GM12875 (cell line): ENCODE results near the gene RAB11FIP2.

ENCODE experiments used
- H3K4me3 ChIP-seq: one replicate; pipeline ENCODE4 v1.5.1; 2011; ENCODE audit warnings: low read depth, low read length, control low read depth
- TF ChIP-seq, protein P1 (sequence below): IDR thresholded peaks from 2 replicates; pipeline ENCODE4 v1.5.1; 2011; ENCODE audit warnings: low read depth, mild to moderate bottlenecking, control low read depth, inconsistent platforms, low read length, moderate library complexity, borderline replicate concordance; ENCODE audit not compliant: insufficient read depth

Gene RAB11FIP2

DNA sequence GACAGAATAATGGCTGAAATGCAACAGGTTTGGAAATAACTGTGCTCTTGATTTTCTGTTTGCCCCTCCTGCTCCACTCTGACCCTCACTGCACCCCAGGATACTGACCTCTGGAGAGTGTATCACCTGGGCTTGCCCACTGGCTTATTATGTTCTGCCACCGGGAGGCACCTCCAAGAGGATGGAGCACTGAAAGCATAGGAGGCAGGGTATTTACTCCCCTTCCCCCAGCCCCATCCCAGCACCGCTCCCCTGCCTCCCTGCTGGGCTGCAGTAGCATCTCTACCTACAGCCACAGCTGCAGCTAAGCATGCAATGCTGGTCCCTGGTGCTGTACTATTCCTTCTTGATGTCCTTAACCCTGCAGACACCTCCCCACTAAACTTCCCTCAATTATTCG, 26.4 kb downstream of the RAB11FIP2 start:
- TF ChIP-seq, protein P1, sequence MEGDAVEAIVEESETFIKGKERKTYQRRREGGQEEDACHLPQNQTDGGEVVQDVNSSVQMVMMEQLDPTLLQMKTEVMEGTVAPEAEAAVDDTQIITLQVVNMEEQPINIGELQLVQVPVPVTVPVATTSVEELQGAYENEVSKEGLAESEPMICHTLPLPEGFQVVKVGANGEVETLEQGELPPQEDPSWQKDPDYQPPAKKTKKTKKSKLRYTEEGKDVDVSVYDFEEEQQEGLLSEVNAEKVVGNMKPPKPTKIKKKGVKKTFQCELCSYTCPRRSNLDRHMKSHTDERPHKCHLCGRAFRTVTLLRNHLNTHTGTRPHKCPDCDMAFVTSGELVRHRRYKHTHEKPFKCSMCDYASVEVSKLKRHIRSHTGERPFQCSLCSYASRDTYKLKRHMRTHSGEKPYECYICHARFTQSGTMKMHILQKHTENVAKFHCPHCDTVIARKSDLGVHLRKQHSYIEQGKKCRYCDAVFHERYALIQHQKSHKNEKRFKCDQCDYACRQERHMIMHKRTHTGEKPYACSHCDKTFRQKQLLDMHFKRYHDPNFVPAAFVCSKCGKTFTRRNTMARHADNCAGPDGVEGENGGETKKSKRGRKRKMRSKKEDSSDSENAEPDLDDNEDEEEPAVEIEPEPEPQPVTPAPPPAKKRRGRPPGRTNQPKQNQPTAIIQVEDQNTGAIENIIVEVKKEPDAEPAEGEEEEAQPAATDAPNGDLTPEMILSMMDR = no peak
- H3K4me3 ChIP-seq = no peak overlapping the region

DNA sequence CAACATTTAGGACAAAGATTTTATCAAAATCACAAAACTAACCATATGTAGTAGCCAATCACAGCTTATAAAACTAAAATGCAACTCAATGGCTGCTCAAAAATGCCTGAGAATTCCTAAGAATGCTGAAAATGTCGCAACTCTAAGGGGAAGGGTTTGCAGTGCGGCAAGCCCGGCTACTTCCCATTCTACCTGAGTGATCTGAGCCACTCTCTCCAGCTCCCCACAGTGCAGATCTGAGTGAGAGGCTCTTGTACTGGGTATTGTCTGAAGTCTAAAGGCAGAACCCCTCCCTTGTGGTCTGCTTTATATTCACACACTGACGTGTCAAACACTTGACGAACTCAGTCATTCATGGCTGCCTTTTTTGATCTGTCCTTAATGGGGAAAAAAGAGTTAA, 28.9 kb downstream of the RAB11FIP2 start:
- TF ChIP-seq, protein P1 = no peak
- no peak overlapping the region for H3K4me3 ChIP-seq

DNA sequence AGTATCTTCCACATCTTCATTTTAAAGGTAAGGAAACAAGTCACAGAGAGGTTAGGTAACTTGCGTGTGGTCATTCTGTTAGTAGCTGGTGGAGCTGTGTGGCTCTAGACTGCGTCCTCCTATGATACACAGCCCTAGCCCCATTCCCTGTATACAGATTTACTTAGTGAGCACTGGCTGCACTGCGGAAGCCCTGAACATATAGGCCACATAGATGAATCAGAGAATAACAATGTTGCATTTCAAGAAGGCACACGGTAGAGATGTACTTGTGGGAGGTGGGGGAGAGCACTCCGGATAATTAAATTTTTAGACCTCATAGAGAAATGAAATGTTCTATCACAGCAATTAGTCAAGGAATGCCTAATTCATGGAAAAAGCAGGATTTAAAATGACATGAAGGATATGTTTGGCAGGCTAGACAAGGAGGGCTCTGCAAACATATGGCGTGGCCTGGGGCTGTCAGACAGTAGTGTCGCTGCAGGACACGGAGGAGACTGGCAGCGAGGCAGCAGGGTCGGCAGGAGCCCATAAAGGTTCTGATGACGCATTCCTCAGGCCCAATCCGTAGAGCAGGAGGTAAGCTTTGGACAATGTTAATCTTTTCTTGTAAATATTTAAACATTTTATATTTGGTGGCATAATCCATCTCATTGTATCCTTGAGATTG, 29.5 kb downstream of the RAB11FIP2 start:
- TF ChIP-seq, protein P1 = no peak
- H3K4me3 ChIP-seq = no peak overlapping the region

DNA sequence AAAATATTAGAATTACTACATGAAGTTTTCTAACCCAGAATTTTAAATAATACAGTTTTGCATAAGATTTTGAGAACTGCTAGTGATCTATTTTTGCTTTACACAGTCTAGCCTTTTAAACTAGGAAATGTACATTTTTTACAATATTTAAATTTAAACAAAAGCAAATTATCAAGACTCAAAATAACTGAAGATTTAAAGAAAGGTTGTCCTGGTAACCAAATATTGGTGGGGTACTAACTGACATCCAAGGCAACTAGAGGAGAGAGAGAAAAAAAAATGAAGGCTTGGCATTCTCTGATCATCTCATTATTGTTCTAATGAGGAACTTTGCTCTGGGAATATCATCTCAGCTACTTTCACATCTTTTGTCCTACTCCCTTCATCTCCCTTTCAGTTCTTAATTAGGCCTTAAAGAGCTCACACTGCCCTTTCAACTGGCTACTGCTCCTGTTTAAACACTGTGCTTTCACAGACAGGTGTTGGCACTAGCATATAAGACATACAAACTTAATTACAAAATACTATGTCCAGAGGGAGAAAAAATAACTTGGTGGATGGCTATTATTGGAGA, 33.7 kb downstream of the RAB11FIP2 start:
- TF ChIP-seq, protein P1 = no peak
- H3K4me3 ChIP-seq = no peak overlapping the region

DNA sequence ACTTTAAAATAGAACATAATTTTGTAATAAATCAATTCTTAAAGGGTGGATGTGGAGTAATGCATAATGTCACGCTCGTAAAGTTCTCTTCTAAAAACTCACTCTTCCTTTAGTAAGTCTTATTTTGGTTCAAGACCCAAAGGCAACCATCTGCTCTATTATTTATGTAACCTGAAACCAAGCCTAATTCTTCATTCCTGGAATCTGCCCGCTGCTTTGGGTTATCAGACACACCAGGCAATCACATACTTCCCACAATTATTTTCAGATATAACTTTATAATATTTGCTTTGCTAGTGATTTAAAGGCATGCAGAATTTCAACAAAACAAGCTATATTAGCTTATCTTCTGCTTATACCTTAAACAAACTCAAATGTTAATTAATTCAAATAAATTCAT, 39.0 kb downstream of the RAB11FIP2 start:
- H3K4me3 ChIP-seq = no peak overlapping the region
- TF ChIP-seq, protein P1 = no peak

DNA sequence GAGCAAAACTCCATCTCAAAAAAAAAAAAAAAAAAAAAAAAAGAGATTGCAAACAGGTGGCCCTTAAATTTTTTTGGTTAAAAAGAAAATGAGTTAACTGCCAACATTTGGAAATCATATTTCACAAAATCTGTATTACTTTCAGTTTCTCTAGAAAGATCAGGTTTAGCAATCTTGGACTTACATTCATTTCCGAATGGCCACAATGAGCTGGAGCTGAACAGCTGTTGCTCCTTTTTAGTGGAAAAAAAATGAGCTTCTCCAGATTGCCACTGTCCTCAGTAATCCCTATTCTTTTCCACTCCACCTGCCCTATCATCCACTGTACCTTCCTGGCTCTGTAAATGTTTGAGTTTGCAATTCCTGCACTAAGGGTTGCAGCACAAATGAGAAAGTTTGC, 43.6 kb downstream of the RAB11FIP2 start:
- H3K4me3 ChIP-seq = no peak overlapping the region
- TF ChIP-seq, protein P1 = no peak

DNA sequence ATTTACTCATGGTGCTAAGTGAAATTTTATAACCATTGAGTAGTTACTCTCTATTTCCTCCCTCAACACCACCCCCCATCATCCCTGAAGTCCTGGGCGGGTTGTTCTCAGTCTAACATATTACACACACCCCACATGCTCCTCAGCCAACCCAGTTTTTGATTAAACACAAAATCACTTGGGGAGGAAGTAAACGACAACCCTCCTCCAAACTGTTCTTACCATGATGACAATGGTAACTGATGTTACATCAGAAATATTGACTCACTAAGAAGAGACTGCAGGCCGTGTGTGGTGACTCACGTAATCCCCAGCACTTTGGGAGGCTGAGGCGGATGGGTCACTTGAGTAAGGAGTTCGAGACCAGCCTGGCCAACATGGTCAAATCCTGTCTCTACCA, 44.2 kb downstream of the RAB11FIP2 start:
- no peak overlapping the region for H3K4me3 ChIP-seq
- TF ChIP-seq, protein P1 = no peak
